Measurements from ENCODE around the gene KIF1B.

Gene KIF1B

DNA sequence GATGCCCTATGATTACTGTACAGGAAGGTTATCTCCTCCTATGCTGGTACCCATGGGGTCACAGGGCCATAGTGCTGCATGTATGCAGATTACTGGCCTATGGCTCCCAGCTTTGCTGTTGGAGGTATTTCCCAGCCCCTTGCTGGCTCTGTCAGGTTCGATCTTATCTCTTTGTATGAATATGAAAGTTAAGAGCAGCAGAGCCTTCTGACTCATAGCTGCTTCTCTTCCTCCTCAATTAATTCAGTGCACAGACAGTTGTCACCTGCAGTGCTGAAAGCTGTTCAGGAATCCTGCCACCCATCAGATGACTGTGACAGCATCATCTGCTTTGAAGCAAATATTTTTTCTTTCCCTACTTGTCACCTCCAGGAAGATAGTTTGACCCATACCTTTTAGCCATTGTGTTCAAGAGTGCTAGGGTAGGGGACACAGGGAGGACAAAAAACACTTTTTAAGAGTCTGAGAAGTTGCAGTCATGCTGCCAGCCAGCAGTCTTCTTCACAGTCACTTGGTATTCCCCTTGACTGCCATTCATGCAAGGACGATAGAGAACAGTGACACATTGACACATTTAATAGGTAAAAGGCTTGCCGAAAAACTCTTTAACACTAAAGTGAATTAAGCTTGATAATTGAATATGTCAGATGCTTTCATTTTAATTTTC lies 73.1 kb downstream of the KIF1B start:
- DNase-seq (ENCODE audit: low spot score): no peak

DNA sequence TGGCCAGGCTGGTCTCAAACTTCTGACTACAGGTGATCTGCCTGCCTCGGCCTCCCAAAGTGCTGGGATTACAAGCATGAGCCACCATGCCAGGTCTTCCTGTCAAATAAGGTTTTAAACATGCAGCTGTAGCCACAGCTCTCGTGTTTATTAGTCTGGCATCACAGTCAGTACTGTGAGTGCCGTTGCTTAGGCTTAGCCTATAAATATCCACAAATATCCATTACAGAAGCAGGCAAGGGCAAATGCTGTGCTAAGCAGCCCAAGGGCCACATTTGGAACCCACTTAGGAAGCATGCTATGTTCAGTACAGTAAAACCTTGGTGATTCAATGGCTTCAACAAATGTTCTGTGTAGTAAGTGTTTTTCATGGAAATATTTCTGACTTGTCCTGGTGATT lies 75.9 kb downstream of the KIF1B start:
- no peak for DNase-seq (ENCODE audit: low spot score)

DNA sequence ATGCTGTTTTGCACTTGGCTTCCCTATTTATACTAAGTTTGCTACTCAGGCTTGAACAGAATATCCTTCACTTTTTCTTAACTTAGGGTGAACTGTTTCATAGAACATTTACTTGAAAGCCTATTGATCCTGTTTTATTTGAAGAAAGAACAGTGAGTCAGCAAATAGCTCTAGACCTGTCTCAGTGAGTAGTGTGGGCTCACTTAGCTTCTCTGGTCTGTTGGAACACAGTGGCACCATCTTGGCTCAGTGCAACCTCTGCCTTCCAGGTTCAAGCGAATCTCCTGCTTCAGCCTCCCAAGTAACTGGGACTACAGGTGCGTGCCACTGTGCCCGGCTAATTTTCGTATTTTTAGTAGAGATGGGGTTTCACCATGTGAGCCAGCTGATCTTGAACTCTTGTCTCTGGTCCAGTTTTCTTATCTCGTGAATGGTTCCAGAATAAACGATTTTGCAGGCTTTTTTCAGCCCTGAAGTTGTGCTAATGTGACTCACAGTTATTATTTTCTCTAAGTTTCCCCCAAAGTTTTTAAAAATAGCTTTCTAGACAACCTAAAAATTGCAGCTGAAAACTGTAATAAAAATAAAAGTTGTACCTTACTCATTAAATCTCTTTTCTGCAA lies 76.8 kb downstream of the KIF1B start:
- no peak for DNase-seq (ENCODE audit: low spot score)

DNA sequence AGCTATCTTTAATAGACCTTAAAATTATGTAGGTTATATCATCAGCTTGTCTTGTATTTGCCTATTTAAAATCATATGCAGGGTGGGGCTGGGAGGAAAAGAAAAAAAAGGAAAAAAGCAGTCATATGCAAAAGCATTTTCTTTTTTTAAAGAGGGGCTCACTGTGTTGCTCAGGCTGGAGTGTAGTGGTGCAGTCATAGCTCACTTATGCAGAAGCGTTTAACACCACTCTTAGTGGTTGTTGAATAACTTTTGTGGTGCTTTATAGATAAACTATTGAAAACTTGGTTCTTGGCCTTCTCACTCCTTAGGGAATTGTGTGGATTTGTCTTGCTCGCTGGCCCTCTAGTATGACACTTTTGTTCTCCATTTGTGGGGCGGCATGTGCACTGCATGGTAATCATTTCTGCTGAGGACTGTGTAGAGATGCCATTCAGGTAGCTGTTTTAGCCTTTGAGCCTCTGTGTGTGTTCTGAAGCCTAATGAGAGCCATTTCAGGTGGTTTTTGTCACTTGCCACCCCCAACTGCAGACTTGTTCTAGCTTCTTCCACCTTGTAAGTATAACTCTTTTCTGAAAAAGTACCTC lies 77.8 kb downstream of the KIF1B start:
- no peak for DNase-seq (ENCODE audit: low spot score)

DNA sequence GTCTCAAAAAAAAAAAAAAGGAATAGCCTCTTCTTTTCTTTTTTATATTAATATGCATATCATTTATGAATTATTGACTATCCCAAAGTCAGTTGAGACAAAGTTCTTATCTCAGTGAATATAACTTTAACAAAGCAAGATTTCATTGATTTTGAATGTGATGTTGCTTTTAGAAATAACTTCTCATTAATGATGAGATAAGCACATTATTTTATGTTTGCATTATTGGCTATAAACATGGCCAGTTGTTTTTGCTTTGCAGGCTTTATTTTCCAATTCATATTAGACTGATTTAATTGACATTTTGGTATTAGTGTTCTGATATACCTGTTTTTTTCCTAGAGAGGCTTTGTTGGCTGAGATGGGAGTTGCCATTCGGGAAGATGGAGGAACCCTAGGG lies 81.3 kb downstream of the KIF1B start:
- DNase-seq (ENCODE audit: low spot score): no peak

DNA sequence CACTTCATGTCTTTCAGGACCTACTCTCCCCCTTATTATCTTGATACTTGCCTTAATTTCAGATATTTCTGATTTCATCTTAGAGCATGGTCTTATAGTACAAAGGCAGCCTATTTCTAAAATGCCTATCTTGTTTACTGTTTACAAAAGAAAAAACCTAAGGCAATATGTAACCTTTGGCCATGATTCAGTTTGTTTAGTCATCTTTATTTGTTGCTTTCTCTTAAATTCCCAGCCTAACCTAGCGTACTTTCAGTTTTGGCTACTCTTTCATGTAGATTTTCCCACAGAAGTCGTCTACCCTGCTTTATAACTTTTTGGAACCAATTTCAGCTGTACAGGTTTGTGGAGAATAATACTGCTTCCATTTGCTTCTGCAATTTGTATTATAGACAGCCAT lies 81.8 kb downstream of the KIF1B start:
- DNase-seq (ENCODE audit: low spot score): no peak

DNA sequence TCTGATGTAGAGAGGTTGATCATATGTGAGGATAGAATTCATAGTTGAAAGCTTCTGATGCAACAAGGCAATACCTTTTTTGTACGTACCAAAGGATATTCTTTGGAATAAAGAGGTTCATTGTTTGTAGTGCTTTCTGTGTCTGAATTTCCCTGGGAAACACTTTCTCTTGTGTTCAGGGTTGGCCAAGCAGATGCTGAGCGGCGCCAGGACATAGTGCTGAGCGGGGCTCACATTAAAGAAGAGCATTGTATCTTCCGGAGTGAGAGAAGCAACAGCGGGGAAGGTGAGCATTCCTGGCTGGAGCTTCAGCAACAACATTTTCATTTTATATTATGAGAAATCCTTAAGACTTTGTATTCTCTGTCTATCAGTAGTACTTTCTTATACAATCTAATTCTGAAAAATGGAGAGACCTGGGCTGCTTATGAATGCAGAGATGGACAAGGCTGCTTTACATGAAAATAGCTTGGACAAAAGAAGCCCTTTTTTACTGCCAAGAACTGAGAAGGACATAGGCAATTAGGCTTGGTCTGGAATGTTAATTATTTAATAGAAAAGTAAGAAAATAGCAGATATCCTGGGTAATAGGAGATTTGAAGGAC lies 85.2 kb downstream of the KIF1B start:
- no peak for DNase-seq (ENCODE audit: low spot score)

DNA sequence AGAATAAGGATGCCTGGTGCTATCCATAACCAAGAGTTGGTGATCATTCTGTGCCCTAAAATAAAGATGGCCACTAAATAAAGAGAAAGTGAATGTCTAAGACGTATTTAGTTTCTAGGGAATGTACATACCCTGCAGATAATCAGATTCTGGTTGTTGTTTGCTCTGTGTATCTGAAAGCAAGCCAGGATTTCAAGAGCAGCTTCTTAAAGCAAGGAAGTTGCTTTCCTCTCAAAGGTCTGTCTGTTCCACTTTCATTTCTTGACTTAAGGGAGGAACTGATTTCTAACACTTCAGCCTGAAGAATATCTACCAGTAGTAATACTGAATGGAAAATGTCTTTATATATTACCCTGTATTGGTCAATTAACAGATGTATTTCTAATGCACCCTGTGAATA lies 88.8 kb downstream of the KIF1B start:
- DNase-seq (ENCODE audit: low spot score): no peak

DNA sequence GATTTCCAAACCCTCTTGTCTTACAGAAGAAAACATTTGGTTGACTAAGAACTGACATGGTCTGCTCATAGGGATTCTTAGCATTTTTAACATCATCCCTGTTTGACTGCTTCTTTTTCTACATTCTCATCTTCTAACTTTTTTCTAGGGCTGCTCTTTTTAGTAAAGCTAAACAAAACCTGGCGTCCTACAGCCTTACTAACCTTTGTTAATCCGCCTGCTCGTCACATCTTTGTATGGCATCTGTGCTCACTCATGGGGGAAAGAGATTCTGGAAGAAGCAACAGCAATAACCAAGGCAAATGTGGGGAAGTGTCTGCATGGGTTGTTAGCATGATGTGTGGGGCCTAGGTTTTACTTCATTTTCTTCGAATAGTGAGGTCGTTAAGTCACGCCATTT lies 92.0 kb downstream of the KIF1B start:
- DNase-seq (ENCODE audit: low spot score): no peak

DNA sequence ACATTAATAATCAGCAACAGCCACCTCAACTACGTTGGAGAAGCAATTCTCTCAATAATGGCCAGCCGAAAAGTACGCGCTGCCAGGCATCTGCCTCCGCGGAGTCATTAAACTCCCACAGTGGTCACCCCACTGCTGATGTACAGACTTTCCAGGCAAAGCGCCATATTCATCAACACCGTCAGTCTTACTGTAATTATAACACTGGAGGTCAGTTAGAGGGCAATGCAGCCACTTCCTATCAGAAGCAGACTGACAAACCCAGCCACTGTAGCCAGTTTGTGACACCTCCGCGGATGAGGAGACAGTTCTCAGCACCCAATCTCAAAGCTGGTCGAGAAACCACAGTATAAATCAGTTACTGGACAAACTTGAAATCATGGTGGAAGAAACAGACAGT lies 93.9 kb downstream of the KIF1B start:
- DNase-seq (ENCODE audit: low spot score): no peak

DNA sequence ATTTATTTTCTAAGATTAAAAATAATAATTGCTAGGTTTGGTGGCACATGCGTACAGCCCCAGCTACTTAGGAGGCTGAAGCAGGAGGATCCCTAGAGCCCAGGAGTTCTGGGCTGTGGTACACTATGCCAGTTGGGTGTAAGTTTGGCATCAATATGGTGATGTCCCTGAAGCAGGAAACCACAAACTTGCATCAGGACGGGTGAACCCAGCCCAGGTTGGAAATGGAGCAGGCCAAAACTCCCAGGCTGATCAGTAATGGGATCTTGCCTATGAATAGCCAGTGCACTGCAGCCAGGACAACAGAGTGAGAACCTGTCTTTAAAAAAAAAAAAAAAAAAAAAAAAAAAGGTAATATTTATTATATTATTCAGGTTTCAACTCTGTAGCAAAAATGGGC lies 96.1 kb downstream of the KIF1B start:
- no peak for DNase-seq (ENCODE audit: low spot score)

DNA sequence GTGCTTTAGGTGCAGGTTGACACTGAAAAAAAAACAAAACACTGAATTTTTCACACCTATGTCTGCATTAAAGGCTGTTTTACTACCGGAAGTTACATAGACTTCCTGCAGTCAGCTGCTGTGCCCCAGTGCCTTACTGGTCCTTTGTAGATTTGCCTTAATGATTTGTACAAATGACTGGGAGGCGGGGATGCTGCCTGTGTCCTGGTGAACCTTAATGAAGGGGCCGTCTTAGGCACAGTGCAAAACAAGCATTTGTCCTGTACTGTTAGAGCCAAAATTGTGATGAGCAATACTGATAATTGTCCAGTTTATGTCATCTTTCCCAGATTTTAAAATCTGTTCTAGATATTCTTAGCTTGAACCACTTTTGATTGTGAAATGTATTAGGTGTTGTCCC lies 97.6 kb downstream of the KIF1B start:
- no peak for DNase-seq (ENCODE audit: low spot score)

DNA sequence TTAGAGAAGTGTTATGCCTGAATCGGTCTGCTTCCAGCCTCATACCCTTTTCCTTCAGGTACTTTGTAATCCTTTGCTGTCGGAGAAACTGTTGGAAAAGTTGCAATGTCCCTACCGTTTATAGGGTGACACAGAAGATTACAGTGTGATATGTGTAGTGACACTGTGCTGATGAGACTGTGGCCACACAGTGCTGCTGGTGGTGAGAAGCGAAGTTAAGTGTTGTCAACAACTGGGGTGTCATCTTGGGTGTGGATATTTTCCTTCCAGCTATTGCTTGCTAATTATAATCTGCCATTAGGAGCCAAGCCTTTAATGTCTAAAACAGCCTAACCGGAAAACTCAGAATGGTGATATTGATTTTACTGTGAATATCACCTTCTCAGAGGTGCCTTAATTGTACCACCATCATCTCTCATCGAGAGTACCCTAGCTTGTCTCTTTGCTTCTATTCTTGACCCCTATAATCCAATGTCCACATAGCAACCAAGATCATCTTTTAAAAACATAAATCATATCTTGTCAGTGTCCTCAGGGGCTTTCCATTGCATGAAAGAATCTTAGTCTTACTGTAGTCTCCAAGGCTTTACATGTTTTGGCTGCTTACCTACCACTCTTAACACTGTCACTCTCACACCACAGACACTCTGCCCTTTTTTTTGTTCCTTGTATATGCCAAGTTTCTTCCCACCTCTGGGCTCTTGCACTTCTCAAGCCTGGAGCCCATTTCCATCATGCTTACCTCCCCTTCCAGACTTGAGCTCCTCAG lies 99.1 kb downstream of the KIF1B start:
- DNase-seq (ENCODE audit: low spot score): no peak

DNA sequence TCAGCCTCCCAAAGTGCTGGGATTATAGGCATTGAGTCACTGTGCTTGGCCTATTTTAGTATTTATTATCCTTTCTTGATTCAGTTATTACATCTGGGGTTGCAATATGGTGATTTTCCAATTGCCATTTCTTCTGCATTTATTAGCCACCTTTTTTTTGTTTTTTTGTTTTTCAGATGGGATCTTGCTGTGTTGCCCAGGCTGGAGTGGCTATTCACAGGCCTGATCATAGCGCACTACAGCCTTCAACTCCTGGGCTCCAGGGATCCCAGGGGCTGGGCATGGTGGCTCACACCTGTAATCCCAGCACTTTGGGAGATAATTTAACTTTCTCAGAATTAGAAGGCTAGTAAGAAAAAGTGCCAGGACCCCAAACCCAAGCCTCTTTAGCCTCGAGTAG lies 106.4 kb downstream of the KIF1B start:
- DNase-seq (ENCODE audit: low spot score): no peak

DNA sequence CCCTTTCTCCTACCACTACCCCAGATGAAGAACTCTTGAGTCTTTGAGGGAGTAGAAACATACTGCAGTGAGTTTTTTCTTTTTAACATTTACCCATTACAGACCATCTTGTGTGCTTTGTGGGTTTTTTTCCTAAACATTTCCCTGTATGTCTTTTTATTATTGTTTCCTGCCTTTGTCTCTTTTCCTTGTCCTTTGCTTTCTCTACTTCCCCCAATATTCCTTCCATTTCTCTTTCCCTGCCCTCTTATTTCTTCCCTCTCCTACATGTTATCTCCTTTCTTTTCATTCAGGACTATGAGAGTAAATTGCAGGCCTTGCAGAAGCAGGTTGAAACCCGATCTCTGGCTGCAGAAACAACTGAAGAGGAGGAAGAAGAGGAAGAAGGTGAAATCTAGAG lies 109.4 kb downstream of the KIF1B start:
- no peak for DNase-seq (ENCODE audit: low spot score)

DNA sequence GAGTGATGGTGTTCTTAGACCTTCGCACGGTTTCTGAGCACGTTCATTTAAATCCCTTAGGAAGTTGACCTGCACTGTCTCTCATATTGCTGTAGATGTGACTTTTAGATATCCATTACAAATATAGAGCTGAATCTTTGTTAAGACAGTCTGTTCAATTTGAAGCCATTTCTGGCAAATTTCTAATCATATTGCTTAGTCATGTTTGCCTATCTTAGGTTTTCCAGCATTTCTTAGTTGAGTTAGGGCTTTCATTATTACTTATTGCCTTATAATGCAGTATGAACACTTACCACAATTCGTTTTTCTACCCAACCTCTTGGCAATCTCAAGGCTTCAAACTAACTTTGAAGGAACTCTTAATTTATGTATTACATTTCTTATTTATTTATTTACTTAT lies 110.0 kb downstream of the KIF1B start:
- DNase-seq (ENCODE audit: low spot score): no peak

DNA sequence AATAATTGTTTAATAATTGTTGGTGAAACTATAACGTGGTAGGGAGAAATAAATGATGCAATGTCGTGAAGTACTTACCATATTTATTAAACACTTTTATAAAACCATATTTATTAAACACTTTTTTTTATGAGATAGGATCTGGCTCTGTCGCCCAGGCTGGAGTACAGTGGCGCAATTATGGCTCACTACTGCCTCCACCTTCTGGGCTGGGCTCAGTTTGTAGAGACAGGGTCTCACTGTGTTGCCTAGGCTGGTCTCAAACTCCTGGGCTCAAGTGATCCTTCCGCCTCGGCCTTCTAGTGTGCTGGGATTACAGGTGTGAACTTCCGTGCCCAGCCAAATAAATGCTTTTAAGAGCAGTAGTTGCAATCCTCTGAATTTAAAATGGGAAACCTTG lies 112.5 kb downstream of the KIF1B start:
- DNase-seq (ENCODE audit: low spot score): no peak

DNA sequence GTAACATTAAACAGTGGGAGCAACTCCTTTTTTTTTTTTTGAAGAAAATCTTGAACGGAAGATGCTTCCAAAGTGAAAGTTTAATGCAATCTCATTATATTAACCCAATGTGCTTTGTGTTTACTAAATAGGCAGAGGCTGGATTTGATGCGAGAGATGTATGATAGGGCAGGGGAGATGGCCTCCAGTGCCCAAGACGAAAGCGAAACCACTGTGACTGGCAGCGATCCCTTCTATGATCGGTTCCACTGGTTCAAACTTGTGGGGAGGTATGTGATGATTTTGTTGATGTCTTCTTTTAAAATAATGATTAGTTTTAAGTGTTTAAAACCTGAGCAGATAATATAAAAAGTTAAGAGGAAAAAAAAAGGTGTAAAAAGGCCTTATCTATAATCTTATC lies 114.3 kb downstream of the KIF1B start:
- DNase-seq (ENCODE audit: low spot score): no peak

DNA sequence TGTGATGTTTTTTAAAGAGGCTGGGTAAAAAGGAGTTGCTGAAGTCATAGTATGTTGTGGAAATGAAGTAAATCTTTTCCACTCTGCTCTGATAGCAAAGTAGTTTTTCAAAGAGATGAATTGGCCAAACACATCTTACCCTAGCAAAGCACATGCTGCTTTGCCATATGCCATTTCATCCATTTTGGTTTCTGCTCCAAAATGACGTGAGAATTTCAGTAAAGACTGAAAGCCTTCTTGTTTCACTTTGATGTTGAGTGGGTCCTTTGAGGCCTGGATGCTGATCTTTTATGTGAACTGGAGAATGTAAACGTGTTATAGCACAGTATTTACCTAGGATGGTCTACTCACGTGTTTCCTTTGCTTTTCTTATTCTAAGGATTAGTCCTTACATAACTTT lies 115.2 kb downstream of the KIF1B start:
- DNase-seq (ENCODE audit: low spot score): no peak

DNA sequence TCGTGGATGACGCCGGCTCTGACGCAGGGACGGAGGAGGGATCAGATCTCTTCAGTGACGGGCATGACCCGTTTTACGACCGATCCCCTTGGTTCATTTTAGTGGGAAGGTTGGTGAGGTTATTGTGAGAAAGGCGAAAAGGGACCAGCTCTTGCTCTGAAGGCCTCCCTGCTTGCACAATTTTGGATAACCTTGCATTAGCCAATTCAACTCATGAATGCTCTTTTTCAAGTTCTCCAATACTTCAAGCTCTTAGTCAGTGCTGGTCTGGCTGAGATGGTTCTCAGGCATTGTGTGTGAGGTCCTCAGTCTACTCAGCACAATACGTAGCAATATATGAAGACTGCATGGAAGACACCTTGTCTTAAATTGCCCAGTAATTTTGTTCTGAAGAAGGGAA lies 115.9 kb downstream of the KIF1B start:
- DNase-seq (ENCODE audit: low spot score): no peak

DNA sequence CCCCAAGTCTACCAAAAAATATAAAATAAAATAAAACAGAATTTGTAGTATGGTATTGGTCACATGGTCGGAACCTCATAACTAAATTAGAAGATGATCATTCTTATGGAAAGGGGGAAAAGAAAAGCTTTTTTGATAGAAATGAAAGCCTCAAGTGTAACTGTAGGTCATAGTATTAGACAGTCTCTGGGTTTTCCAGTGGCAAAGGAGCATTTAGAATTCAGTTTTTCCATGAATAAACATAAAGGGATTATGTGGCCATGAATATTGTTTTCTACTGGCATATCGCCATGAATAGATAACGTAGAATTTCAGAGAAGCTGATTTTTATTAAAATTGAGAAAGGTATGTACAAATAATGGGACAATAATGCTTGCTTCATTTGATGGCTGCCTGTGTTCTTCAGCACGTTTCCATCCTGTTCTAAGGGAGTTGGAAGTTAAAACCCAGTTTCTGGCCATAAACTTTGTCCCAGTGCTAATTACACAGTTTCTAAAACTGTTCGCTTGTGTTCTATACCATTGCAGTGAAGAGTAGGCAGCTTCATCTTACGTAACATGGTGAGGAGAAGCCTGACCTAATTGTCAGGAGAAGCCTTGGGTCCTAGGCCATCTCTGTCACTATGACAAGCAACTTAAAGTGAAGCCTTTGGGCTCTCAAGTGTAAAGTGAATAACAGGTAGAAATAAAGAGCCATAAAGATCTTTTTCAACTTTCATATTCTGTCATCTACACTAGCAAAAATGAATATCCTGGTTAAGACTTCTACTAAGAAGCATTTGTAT lies 118.0 kb downstream of the KIF1B start:
- no peak for DNase-seq (ENCODE audit: low spot score)

DNA sequence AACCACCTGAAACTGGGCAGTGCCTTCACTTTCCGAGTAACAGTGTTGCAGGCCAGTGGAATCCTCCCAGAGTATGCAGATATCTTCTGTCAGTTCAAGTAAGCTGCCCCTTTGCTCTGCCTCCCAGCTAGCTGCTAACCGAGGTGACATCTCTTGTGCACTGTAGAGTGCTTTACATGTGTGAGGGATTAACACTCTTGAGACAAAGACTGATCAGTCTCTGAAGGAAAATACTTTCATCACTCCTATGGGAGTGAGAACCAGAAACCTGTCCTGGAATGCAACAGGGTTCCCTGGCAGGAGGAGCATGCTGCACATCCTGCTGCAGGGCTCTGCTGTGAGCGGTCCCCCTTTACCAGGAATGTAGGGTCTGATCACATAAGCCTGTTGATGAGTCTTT lies 127.1 kb downstream of the KIF1B start:
- no peak for DNase-seq (ENCODE audit: low spot score)

Data from left forelimb (tissue), 1 donor.